GM11168 (cell line): ENCODE data around the gene SLC35A2.

Source experiments
- in situ Hi-C: fragments of 300-500 bp; cut with MboI; formaldehyde crosslinking; loops from one replicate; pipeline ENCODE4 v1.12.0; 2022; ENCODE audit warnings: low sequenced_read_pairs; ENCODE audit not compliant: unreplicated experiment

The SLC35A2 gene

DNA sequence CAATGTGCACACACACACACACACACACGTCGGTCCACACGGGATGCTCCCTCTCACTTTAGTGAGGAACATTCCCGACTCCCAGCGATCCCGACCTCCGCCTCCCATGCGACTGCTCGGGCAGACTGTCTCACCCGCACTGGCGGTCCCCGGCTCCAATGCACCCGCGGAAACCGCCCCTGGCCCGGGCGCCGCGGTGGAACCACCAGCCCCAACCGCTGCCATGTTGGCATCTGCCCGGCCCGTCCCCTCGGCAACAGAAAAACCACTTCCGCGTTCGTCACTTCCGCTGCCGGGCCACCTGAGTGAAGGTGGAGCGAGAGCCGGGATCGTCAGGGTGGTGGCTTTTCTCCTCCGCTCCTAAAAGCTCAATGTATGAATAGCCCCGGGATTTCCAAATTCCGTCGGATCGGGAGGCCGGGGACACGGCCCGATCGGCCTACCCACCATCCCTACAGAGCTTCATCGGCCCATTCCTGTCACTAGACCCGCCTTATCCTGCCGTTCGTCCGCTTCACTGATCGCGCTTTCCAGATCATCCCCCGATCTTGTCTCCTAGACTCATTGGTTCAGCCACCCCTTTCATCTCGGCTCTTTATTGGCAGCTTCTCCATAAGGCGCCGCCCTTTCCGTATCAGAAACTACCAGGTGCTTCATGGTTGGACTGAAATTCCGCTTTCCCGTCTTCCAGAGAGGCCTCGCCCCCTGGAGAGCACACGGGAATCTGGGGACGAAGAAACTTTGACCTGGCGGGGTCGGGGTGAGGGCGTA lies at the start of gene SLC35A2:
Gene SLC35A2, minus strand, starts transcription at position 235 of the 771 bp plus-strand sequence. Its CDS starts 10 bp downstream, at position 225.
- in situ Hi-C loops: loop anchor here (5.0 kb wide), 1 partner anchor 36 kb away; no protein-coding TSS in a partner anchor

DNA sequence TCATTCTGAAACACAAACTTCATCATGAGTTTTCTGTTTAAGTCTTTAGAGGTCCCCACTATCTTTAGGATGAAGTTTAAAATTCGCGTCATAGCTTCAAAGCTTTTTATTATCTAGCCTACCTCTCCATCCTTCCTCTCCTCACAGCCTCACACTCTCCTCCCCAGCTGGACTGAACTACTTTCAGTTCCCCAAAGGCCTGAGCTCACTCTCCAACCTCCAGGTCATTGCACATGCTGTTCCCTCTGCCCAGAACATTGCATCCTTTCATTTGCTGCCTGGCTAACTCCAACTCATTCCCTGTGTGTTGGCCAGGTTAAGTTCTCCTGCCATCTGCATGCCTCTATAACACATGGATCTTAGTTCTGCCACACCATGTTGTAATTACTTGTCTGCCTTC lies 48.8 kb upstream of the SLC35A2 start:
- in situ Hi-C loops: no loop called here

DNA sequence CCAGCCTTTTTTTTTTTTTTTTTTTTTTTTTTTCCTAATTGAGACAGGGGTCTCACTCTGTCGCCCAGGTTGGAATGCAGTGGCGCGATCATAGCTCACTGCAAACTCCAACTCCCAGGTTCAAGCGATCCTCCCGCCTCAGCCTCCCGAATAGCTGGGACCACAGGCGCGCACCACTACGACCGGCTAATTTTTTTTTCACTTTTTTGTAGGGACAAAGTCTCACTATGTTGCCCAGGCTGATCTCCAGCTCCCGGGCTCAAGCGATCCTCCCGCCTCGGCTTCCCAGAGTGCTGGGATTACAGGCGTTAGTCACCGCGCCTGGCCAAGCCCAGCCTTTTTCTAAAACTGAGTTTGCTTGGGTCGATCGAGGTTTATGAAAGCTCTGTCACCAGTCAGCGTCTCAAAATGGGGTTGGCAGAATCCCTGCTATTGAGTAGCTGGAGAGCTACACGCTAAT lies 47.2 kb upstream of the SLC35A2 start:
- in situ Hi-C loops: no loop called here

DNA sequence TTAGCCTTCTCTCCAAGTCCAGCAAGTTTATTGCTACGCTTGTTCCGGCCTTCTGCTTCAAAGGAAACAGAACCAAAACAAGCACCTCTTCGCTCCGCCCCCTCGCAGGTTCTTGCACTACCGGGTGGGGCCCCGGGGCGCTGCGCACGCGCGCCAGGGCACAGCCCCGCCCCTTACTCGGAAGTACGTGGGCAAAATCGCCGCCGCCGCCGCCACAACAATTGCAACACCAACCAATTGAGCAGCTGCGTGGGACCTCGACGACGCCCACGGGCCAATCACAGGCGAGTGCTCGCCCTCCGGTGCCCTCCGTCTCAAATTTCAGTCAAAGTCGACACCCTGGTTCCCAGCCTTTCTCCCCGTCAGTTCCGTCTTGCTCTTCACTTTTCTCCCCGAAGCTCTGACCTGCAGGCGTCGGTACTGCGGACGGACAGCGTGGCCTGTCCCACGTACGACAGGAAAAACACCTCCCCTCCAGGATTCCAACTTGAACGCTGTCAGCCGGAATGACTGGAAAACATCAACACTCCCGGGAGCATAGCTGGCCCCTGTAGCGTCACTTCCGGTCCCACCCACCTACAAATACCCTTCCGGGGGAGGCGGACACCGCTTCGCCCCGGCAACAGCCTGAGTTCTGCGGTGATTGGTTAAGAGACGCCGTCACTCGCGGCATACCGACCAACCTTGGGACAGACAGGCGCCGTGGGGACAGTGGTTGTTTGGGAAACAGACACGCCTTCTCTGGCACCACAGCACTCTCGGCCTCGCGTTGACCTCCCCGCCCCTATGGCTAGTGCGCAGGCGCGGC lies 46.6 kb upstream of the SLC35A2 start:
- in situ Hi-C loops: no loop called here

DNA sequence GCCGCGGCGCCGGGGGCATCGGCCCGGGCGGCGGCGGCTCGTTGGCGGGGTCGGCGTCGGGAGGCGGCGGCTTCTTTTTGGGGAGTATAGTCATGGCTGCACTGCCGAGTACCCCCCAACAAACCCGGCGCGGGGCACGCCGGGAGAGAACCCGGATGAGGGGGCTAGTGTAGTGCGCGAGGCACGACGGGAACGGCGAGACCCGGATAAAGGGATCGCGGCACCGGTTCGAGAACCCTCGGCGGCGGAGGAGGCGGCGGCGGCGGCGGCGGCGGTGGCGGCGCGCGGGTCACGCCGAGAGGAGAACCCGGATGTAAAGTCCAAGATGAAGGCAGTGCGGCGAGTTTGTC lies 46.0 kb upstream of the SLC35A2 start, which contains the start of gene OTUD5:
Gene OTUD5, minus strand, starts transcription at position 131 of the 350 bp plus-strand sequence. Its CDS starts 37 bp downstream, at position 94.
- in situ Hi-C loops: no loop called here

DNA sequence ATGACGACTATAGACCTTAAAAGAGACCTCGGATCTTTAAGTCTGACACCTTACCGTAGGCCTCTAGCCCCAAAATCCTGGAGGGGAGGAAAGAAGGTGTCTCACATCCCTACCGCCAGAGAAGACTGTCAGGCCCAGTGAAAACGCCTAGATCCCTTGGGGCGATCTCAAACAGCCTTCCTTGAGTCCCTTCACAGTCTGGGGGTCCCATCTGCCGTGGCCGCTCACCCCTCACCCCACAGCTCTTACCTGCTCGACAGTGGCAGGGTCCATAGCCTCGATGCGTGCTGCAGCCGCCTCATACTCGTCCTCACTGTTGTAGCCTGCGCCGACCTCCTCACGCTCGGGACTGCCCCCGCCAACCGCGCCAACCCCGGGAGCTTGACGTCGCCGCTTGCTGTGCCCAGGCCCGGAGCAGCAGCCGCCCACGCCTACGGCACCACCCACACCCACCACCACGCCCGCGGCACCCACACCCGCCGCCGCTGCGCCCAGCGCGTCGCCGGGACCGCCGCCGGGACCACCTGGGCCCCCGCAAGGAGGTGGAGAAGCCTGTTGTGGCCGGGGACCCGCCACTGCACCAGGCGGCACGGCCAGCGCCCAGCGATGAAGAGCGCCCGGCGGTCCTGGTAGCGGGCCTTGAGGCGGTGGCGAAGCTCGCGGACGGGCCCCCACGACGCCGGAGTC lies 45.4 kb upstream of the SLC35A2 start:
- in situ Hi-C loops: no loop called here

DNA sequence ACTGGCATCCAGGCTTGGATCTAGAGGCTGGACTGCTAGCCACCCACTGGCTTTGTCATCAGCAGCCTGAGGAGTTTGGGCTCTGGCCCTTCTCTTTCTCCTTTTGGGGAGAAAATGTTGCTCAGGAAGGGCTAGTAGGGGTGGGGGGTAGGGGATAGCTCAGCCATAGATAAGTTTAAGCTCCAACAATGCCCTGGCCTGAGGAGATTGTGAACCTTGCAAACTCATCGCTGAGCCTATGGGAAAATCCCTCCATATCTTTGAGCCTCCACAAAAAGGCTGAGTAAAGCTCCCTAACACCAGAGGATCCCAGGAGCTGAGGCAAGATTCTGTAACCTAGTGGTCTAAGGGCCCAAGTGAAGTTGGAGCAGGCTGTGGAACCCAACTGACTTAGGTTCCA lies 37.1 kb upstream of the SLC35A2 start:
- in situ Hi-C loops: loop anchor here (5.0 kb wide), 1 partner anchor 36 kb away; the partner anchor contains the start of gene SLC35A2

DNA sequence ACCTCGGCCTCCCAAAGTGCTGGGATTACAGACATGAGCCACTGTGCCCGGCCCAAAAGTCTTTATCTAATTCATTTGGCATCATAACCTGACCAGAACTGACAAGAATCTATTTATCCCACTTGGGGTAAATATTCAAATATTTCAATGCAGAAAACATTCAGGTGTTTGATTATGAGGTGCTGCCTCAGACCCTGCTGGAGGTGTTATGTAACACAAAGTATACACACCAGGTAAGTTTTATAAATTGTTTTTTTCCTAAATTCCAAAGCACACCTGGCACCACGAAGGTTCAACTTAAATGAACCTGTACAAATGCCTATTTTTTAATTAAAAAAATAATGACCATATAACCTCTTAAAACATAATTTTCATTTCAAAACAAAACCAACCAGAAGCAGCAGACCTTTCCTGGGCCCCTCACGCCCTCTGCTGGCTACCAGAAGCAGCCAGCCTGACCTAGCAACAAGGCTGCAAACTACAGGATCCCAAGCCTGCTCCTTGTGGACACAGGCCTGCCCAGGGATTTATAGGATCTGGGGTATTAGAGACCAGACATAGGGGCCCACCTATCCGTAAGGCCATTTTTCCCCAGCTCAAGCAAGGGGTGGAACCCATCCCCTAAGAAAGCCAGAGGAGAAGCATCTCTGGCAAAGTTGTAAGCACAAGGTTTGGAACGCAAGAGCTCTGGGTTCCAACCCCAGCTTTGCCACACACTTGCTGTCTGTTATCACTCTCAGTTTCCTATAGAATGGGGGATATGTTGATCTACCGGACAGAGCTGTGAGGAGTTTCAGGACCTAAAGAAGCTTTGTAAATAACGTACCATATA lies 34.3 kb upstream of the SLC35A2 start:
- in situ Hi-C loops: loop anchor here (5.0 kb wide), 1 partner anchor 33 kb away; the partner anchor contains the start of gene SLC35A2

DNA sequence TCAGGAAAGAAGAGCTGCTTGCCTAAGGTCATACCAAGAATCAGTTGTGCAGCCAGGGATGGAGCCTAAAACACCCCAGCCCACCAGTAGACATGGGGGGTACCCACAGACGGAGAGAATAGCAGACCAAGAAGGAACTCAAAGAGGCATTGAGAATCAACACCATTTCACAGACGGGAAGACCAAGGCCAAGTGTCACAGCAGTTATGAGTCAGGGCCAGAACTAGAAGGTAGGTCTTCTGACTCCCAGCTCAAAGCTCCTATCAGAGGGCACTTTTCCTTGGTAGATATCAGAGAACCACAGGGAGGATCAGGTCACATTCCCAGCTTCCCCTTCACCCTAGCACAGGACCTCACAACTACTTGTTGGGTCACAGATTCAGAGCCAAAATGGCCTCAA lies 31.4 kb upstream of the SLC35A2 start:
- in situ Hi-C loops: no loop called here

DNA sequence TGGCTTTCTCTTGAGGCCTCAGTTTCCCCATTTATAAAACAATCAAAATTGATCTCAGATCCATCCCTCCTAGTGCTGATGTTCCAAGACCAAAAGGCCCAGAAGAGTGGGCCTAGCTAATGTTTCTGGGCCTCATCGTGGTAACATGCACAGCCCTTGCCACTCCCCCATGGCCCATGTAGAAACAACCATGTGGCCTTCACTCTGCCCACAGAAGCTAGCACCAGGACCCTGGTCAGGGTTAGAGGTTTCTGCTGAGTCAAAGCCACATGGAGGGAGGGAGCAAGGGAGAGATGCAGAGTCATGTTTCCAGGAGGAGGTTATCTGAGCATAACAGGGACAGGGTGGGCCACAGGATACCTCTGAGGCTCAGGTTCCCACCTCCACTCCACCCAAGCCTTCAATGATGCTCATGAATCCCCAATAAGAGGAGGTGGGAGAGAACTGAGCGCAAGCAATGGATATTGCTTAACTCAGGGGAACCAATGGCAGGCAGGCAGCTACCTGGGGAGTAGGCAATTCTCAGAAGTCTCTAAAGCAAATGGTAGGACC lies 29.0 kb upstream of the SLC35A2 start:
- in situ Hi-C loops: no loop called here

DNA sequence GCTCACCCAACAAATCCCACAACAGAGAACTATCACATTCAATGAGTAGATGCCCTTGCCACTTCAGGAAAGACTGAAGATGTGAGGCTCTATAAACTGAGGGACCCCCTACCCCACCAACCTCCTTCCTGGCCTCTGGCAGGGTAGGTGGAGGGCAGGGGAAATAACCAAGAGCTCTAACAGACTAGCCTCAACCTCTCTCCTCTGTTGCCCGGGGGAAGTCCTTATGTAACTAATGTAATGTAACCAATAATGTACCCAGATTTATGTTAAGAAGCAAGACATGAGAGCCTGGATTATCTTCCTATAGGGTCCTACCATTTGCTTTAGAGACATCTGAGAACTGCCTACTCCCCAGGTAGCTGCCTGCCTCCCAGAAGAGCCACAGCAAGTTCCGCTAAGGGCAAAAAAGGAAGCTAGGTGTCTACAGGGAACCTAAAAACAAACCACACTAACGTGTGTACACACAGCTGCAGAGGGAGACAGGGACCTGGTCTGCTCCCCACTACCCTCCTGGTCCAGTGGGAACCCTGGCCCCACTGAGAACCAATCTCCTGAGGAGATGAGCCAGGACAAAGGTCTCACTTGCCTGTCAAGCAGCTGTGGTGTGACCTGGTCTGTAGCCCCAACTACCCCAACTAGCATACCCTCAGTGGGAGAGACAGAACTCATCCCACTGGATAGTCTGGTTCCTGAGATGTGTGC lies 28.2 kb upstream of the SLC35A2 start:
- in situ Hi-C loops: no loop called here

DNA sequence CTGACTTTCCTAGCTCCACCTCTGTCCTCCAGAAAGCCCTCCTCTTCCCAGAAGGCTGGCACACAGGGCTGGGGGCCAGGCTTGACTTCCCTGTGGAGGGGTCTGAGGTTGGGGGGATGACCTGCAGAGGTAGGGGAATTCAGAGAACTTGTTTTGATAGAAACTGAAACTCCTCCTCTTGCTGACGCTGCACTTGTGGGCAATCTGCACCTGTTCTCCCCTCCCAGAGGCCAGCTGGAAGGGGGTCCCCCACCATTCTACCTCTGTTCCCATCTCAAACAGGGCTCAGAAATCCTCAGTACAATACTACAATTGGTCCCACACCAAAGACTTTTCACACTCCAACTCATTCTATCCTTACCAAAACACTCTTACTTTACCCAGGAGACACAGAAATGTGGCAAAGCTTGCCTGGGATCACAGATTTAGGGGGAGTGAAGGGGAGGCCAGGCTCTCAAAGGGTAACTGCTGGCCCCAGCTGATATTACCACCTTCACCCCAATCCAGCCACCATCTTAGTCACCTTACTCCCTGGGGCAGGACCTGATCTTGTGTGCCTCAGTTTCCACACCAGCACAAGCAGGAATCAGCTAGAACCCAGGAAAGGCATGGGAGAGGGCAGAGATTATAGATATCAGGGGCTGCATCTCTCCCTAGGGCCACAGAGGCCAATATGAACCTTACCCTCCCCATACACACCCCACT lies 27.4 kb upstream of the SLC35A2 start:
- in situ Hi-C loops: no loop called here

DNA sequence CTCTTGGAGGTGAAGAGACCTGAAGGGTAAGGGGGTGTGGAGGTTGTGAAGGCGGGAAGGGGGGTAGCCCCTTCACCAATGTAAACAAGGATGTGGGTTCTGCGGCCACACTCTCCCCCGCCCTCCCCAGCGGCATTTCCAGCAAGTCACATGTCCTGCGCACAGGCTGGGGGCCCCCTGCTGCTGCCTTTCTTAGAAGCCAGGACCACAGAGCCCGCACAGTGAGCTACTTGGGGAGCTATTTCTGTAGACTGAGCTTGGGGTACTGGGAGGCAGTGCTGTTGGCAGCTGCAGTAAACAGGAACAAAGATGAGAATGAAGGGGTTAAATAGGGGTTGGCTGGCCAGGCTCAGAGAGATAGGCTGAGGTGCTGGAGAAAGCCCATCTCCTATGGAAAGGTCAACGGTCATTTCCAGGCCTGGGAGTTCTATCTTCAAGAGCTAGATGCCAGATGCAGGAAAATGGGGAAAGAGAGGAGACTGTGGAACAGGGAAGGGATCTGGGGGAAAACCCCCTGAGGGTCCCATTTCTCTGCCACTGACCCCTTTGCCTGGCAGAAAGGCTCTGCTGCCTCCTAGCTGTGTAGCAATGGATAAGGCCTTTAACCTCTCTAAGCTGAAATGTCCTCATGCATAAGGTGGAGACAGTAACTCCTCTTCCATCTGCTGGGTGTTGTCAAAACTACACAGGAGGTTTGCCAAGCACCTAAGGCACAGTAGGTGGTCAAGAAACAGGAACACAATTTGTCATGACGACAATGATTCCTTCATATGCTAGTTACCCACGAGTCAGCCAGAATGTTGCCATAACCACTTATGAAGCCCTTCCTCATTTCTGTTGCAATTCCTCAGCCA lies 25.8 kb upstream of the SLC35A2 start:
- in situ Hi-C loops: no loop called here

DNA sequence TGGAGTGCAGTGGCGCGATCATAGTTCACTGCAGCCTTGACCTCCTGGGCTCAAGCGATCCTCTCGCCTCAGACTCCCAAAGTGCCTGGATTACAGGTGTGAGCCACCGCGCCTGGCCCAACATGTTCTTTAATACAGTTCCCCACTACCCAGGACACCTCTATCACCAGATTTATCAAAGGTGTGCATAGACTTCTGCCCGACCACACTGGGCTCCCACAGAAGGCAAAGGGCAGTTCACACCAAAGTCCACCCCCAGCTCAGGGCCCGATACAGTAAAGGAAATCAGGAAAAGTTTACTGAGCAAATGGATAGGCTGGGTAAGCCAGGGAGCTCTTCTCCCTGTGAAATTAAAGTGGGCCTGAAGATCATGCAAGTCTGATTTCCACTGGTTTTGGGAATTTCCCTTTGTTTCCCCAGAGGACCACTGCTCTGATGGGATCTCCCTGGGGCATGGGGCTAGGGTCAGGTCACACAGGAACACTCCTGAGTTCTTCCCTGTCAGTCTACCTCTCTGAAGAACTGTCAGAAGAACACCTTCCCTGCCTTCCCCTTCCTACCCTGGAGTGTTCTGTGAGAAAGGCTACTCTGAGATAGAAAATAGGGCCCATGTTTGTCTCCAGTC lies 25.1 kb upstream of the SLC35A2 start:
- in situ Hi-C loops: no loop called here

DNA sequence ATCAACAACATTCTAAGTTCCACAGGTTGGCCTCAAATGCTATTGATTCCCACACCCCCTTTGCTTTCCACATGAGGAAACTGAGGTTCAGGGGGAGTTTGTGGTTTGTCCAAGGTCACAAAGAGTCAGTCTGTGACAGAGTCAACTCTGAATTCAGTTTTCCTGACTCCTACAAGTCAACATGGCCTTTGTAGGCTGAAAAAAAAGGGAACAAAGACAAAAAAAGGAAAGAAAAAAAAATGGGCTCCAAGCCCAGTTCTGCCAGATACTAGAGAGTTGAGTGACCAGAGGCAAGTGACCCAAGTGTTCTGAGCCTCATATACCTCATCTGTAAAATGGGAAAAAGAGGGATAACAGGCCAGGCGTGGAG lies 23.8 kb upstream of the SLC35A2 start:
- in situ Hi-C loops: no loop called here

DNA sequence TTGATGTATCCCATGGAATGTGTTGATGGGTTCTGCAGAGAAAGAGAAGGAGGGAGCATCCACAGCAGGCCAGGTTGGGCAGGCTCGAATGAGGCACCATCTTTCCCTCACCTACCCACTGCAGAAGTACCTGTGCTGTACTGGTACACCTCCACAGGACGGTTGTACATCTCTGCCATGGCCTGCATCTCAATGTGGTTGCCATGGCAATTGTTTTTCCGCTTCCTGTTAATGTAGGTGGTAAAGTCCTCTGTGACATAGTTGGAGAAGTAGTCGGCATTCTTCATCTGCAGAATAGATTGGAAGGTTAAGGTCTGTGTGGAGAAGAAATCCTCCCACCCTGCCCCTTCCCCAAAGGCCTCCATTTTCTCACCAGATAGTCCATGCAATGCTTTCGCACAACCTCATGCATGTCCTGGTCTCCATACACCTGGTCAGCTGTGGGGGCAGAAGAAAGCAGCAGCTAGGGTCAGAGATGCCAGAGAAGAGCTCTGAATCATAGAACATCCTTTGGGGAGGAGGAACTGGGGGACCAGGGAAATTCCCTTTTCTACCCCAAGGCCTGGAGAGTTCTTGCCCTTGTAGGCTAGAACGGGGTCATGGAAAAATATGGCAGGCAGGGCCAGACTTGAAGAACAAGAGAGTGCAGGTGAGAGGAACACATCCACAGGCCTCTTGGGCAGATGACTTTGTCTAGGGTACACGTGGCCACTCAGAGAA lies 23.3 kb upstream of the SLC35A2 start:
- in situ Hi-C loops: no loop called here
